Activated naive CD4-positive, alpha-beta T cell treated with anti-CD3 and anti-CD28 coated beads for 36 hours (primary cell): ENCODE measurements around the gene KRTAP12-4. TPM values are rescaled to one million over a fixed set of nuclear protein-coding genes. Genes with fewer than 3 reads are reported as not detected.

Experiments
- CTCF ChIA-PET: fragments of 350-600 bp; sonication (Branson Sonifier 250); formaldehyde crosslinking; loops from one replicate; lab custom pipeline; 2021; ENCODE audit warnings: antibody characterized with exemption; lab: Charles Lee
- DNase-seq: peaks from one replicate; pipeline ENCODE4 v3.0.0-alpha.2; 2020
- H3K27ac Mint-ChIP-seq: one replicate; pipeline ENCODE4 v1.8.0; 2021; ENCODE audit warnings: mild to moderate bottlenecking, mixed read lengths
- H3K27me3 Mint-ChIP-seq: one replicate; pipeline ENCODE4 v1.8.0; 2021; ENCODE audit warnings: low read depth, mixed read lengths
- H3K36me3 Mint-ChIP-seq: one replicate; pipeline ENCODE4 v1.8.0; 2021; ENCODE audit warnings: low read depth, mixed read lengths
- H3K4me1 Mint-ChIP-seq: one replicate; pipeline ENCODE4 v1.8.0; 2021; ENCODE audit warnings: low read depth, mixed read lengths
- H3K4me3 Mint-ChIP-seq: one replicate; pipeline ENCODE4 v1.8.0; 2021; ENCODE audit warnings: mild to moderate bottlenecking, moderate library complexity, mixed read lengths
- H3K9me3 Mint-ChIP-seq: one replicate; pipeline ENCODE4 v1.8.0; 2021; ENCODE audit warnings: mixed read lengths
- intact Hi-C: fragments of 100-400 bp; cut with micrococcal nuclease; formaldehyde crosslinking; loops from one replicate; pipeline ENCODE4 v1.15.1; 2023
- total RNA-seq, 2 experiments: library from RNA; stranded (reverse); gene quantifications; one replicate each; pipeline ENCODE4 v1.2.3, GENCODE V29; 2021

Gene KRTAP12-4, protein sequence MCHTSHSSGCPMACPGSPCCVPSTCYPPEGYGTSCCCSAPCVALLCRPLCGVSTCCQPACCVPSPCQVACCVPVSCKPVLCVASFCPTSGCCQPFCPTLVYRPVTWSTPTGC
- total RNA-seq, result not detected

- no peak within 1 kb of the TSS for H3K27ac Mint-ChIP-seq
- H3K4me1 Mint-ChIP-seq, result peaks cover 46% of the 10 kb centered on the region
- H3K36me3 Mint-ChIP-seq, result peaks cover 7% of the 10 kb centered on the region
- CTCF ChIA-PET, result no interaction called here
- no peak within 1 kb of the TSS for H3K4me3 Mint-ChIP-seq
- intact Hi-C loops, result no loop called here
- no peaks in the 10 kb centered on the region for H3K27me3 Mint-ChIP-seq
- H3K9me3 Mint-ChIP-seq, result peaks cover 29% of the 10 kb centered on the region
- no peak for DNase-seq
These were observed at the start of gene KRTAP12-4 for GRCh38 chr21:44654576-44655175. Gene KRTAP12-4, minus strand, starts transcription at chr21:44654659. Its CDS starts 45 bp downstream, at chr21:44654614.

DNA sequence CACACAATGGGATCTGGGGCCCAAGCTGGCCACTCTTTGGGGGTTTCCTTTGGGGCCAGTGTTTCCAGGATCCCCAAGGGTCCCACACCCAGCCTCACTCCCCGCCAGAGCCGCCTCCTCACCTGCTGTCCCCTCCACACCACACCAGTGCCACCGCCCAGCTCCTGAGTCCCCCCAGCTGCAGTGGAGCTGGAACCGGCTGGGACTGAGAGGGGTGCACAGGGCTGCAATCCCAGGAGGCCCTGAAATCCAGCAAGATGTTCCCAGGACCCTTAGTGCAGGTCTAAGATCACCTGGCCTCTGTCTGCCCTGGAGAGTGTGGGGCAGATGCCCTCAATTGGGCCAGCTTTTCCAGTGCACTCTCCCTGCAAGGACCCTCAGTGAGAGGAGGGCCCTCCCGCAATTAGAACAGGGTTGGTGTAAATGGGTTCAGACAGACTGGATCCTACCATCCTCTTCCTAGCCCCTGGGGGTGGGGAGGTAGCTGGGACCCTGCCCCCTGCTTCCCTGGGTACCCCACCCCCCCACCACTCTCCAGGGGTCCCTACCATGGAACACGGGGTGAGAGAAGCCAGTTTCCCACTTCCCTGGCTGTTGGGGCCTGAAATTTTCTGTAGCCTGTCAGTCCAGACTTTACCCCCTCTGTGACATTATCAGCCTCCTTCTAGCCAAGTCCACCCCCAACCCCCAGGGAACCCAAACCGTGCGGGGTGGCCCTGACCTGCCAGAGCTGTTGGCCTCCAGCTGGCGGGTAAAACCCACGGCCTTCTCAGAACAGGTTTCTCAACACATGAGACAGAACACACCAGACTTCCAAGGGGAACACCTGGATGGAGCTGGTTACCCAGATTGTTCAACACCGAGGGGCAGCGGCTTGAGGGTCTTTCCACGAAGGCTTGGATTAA, 49.5 kb upstream of the KRTAP12-4 start:
- H3K36me3 Mint-ChIP-seq, result peaks cover 8% of the 10 kb centered on the region

DNA sequence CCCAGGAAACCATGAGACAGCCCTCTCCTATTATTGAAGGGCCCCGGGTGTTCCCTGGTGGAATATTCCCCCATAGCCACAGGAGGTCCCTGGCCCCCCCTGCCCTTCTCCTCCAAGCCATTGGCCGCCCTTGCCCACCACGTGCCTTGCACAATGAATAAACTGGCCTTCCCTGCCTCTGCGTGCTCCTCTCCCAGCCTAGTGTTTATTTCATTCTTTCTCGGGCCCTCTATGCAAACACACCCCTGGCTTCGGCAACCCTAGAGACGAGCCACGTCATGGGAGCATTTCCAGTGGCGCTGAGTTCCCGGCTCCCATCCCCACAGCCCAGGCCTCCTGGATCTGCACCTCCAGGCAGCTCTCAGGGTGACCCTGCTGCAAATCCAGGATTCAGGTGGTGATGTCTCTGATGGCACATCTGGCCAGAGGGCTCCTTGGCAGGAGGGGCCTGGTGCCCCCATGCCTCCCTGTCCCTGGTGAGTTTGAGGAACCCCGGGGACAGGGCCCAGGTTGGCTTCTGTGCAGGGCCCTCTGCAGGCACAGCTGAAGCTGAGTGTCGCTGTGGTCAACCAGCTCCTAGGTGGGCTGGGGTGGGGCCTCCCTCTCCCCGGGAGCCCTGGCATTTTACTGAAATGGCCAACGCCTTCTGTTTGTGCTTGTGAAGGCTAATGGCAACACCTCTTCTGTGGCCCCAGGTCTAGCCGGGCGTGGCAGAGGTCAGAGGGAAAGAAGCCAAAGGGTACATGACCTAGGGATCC, 48.7 kb upstream of the KRTAP12-4 start:
- Mint-ChIP-seq H3K4me3 (no peak overlapping the region), H3K27me3 (peaks cover 71% of the 10 kb centered on the region), H3K4me1 (peaks cover 9% of the 10 kb centered on the region), H3K36me3 (peaks cover 8% of the 10 kb centered on the region), H3K9me3 (peaks cover 8% of the 10 kb centered on the region), H3K27ac (no peak overlapping the region)
- CTCF ChIA-PET, result interaction anchor here (0.9 kb wide), 1 partner anchor 23 kb away, joined by 3 read pairs; no protein-coding TSS in a partner anchor
- intact Hi-C loops, result no loop called here
- no peak for DNase-seq

More for the DNA sequence above, 49.5 kb upstream of the KRTAP12-4 start:
- Mint-ChIP-seq H3K27ac (no peak overlapping the region), H3K4me3 (no peak overlapping the region), H3K27me3 (peaks cover 71% of the 10 kb centered on the region), H3K9me3 (peaks cover 8% of the 10 kb centered on the region), H3K4me1 (peaks cover 15% of the 10 kb centered on the region)
- intact Hi-C loops, result no loop called here
- no peak for DNase-seq
- CTCF ChIA-PET, result interaction anchor here (0.9 kb wide), 1 partner anchor 23 kb away, joined by 3 read pairs; no protein-coding TSS in a partner anchor

GRCh38 chr21:44702111-44702972, 47.9 kb upstream of the KRTAP12-4 start:
- peaks cover 6% of the 10 kb centered on the region for H3K4me1 Mint-ChIP-seq
- CTCF ChIA-PET, result no interaction called here
- no peak for DNase-seq
- H3K9me3 Mint-ChIP-seq, result peaks cover 8% of the 10 kb centered on the region
- H3K27me3 Mint-ChIP-seq, result peaks cover 71% of the 10 kb centered on the region
- intact Hi-C loops, result no loop called here
- H3K4me3 Mint-ChIP-seq, result no peak overlapping the region
- no peak overlapping the region for H3K27ac Mint-ChIP-seq
- peaks cover 8% of the 10 kb centered on the region for H3K36me3 Mint-ChIP-seq

DNA sequence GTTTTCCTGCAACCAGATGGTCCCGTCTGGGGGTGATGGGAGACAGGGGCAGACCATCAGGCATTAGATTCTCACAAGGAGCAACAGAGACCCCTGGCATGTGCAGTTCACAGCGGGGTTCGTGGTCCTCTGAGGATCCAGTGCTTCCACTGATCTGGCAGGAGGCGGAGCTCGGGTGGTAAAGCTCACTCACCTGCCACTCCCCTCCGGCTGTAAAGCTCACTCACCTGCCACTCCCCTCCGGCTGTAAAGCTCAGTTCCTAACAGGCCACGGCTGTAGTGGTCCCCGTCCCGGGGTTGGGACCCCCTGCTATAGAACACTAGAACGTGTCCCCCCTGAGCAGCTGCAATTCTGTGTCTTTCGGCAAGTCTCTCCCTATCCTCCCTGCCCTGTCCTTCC, 47.1 kb upstream of the KRTAP12-4 start:
- H3K4me3 Mint-ChIP-seq, result no peak overlapping the region
- H3K4me1 Mint-ChIP-seq, result peaks cover 6% of the 10 kb centered on the region
- H3K27me3 Mint-ChIP-seq, result peaks cover 69% of the 10 kb centered on the region
- peaks cover 8% of the 10 kb centered on the region for H3K36me3 Mint-ChIP-seq
- H3K9me3 Mint-ChIP-seq, result peaks cover 8% of the 10 kb centered on the region
- CTCF ChIA-PET, result no interaction called here
- H3K27ac Mint-ChIP-seq, result no peak overlapping the region
- intact Hi-C loops, result no loop called here
- DNase-seq, result no peak

DNA sequence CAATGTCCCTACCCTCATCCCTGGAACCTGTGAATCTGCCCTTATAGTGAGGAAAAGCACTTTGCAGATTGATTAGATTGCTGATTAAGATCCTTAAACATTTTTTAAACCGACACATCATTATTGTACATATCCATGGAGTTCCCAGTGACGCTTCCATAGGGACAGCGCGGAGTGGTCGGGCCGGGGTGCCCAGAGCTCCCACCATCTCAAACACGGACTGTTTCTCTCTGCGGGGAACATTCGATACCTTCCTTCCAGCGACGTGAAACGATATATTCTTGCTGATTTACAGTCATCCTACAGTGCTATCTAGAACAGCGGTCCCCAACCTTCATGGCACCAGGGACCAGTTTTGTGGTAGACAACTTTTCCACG, 46.6 kb upstream of the KRTAP12-4 start:
- intact Hi-C loops, result no loop called here
- CTCF ChIA-PET, result no interaction called here
- Mint-ChIP-seq H3K27me3 (peaks cover 63% of the 10 kb centered on the region), H3K9me3 (peaks cover 7% of the 10 kb centered on the region), H3K4me3 (no peak overlapping the region), H3K36me3 (peaks cover 4% of the 10 kb centered on the region), H3K4me1 (peaks cover 3% of the 10 kb centered on the region), H3K27ac (no peak overlapping the region)
- no peak for DNase-seq

DNA sequence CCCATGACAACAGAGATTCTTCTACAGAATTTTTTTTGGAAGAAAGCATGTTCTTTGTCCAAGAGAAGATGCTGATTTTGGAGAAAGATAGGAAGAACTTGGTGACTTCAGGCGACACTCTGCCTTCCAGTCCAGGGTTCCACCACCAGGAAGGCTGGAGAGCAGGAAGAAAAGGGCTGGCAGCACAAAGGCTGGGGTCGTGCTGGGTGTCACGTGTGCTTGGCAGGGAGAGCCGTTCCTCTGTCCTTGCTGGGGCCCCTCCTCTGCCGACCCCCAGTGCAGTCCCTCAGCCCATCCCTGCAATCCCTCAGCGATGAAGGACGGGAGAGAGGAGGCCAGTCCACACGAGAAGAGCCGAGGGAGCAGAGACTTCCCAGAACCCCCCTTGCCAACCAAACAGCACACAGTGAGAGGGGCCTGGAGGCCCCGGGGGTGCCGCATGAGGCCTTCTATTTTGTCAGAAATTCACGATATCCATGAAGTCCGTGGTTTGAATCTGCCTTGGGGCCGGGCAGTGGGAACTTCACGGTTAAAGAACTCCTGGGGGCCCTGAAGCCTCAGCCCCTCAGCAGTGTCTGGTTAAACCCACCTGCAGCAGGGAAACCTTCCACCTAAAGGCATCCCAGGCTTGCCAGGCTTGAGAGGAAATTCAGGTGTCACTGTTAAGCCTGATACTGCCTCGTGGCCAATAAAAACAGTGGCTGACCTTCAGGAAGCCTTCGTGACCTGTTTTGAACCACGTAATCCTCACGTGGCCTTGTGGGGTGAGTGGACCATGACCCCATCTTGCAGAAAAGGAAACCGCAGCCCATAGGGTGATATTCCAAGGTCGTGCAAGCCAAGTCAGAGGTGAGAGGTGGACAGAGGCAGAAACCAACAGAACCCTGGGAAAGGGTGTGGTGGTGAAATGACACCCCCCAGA, 45.9 kb upstream of the KRTAP12-4 start:
- peaks cover 2% of the 10 kb centered on the region for H3K9me3 Mint-ChIP-seq
- no peaks in the 10 kb centered on the region for H3K36me3 Mint-ChIP-seq
- no peak for DNase-seq
- CTCF ChIA-PET, result no interaction called here
- H3K27ac Mint-ChIP-seq, result no peak overlapping the region
- H3K27me3 Mint-ChIP-seq, result peaks cover 58% of the 10 kb centered on the region
- H3K4me1 Mint-ChIP-seq, result no peaks in the 10 kb centered on the region
- intact Hi-C loops, result no loop called here
- H3K4me3 Mint-ChIP-seq, result no peak overlapping the region

- Mint-ChIP-seq H3K27me3 (peaks cover 51% of the 10 kb centered on the region), H3K36me3 (no peaks in the 10 kb centered on the region), H3K4me3 (no peak overlapping the region), H3K4me1 (no peaks in the 10 kb centered on the region), H3K9me3 (no peaks in the 10 kb centered on the region), H3K27ac (no peak overlapping the region)
- intact Hi-C loops, result no loop called here
- CTCF ChIA-PET, result no interaction called here
- DNase-seq, result no peak
These were observed 45.1 kb upstream of the KRTAP12-4 start for GRCh38 chr21:44699502-44700001.

- Mint-ChIP-seq H3K4me1 (peaks cover 3% of the 10 kb centered on the region), H3K4me3 (no peak overlapping the region), H3K27ac (no peak overlapping the region), H3K9me3 (peaks cover 3% of the 10 kb centered on the region), H3K27me3 (peaks cover 43% of the 10 kb centered on the region), H3K36me3 (no peaks in the 10 kb centered on the region)
- DNase-seq, result no peak
- intact Hi-C loops, result no loop called here
- CTCF ChIA-PET, result no interaction called here
These were observed 43.6 kb upstream of the KRTAP12-4 start for GRCh38 chr21:44697811-44698734.
